BLaER1 treated with 17β-estradiol and CSF1 and Interleukin-3, amounts not matched to agents 10 nM and 100 nM (cell line): ENCODE data around the gene OLFML1.

ENCODE experiments used
- H3K27ac ChIP-seq, 11 experiments: shearing (Covaris generic); formaldehyde crosslinking; 2 replicates each; pipeline ENCODE4 v1.8.1; 2022
- H3K27me3 ChIP-seq, 11 experiments: shearing (Covaris generic); formaldehyde crosslinking; 2 replicates each; pipeline ENCODE4 v1.8.1; 2022
- H3K36me3 ChIP-seq, 11 experiments: shearing (Covaris generic); formaldehyde crosslinking; 2 replicates each; pipeline ENCODE4 v1.8.1; 2022
- H3K4me1 ChIP-seq, 10 experiments: shearing (Covaris generic); formaldehyde crosslinking; 2 replicates each; pipeline ENCODE4 v1.8.1; 2022
- H3K4me2 ChIP-seq, 11 experiments: shearing (Covaris generic); formaldehyde crosslinking; 2 replicates each; pipeline ENCODE4 v1.8.1; 2022
- H3K4me3 ChIP-seq, 10 experiments: shearing (Covaris generic); formaldehyde crosslinking; 2 replicates each; pipeline ENCODE4 v1.8.1; 2022
- H3K9ac ChIP-seq, 11 experiments: shearing (Covaris generic); formaldehyde crosslinking; 2 replicates each; pipeline ENCODE4 v1.8.1; 2022
- H3K9me3 ChIP-seq, 11 experiments: shearing (Covaris generic); formaldehyde crosslinking; replicated peaks in 1 of 11; 2 replicates each; pipeline ENCODE4 v1.8.1; 2022
- H4K20me1 ChIP-seq, 11 experiments: shearing (Covaris generic); formaldehyde crosslinking; 2 replicates each; pipeline ENCODE4 v1.8.1; 2022
- Cebpa-rat ChIP-seq, 11 experiments: shearing (Covaris generic); IDR thresholded peaks; 2 replicates each; pipeline ENCODE4 v1.8.1; 2022

The OLFML1 gene

GRCh38 chr11:7528514-7529049 lies 43.3 kb downstream of the OLFML1 start:
- no peak for TF ChIP-seq Cebpa-rat (IDR thresholded peaks at IDR 0.05)
- H3K27me3 ChIP-seq = no peaks in the 10 kb centered on the region
- peak overlapping the region in 2 of 11 experiments; percentile 85 to 91; a peak in 4 of 22 replicates for H3K4me2 ChIP-seq
- peaks cover 0 to 95% (median 11%) of the 10 kb centered on the region in 11 experiments; a peak in 10 of 22 replicates for H4K20me1 ChIP-seq
- peaks cover 16 to 89% (median 23%) of the 10 kb centered on the region in 10 experiments for H3K4me1 ChIP-seq
- no peak overlapping the region for H3K27ac ChIP-seq
- no peaks in the 10 kb centered on the region for H3K9me3 ChIP-seq
- H3K9ac ChIP-seq = no peak overlapping the region
- H3K36me3 ChIP-seq = peaks cover 0 to 12% (median 0%) of the 10 kb centered on the region in 11 experiments; a peak in 1 of 22 replicates
- H3K4me3 ChIP-seq = no peak overlapping the region

GRCh38 chr11:7530013-7530640 lies 44.8 kb downstream of the OLFML1 start:
- peaks cover 0 to 12% (median 0%) of the 10 kb centered on the region in 11 experiments; a peak in 1 of 22 replicates for H3K36me3 ChIP-seq
- TF ChIP-seq Cebpa-rat (IDR thresholded peaks at IDR 0.05) = no peak
- H4K20me1 ChIP-seq = peaks cover 0 to 100% (median 25%) of the 10 kb centered on the region in 11 experiments; a peak in 10 of 22 replicates

GRCh38 chr11:7531011-7531410 lies 45.7 kb downstream of the OLFML1 start:
- Histone ChIP-seq H3K4me1 (peaks cover 19 to 83% (median 25%) of the 10 kb centered on the region in 10 experiments), H3K9ac (no peak overlapping the region), H3K4me3 (no peak overlapping the region), H3K4me2 (peak overlapping the region in 3 of 11 experiments; percentile 41 to 72 (median 71); a peak in 5 of 22 replicates), H3K36me3 (peaks cover 0 to 12% (median 0%) of the 10 kb centered on the region in 11 experiments; a peak in 1 of 22 replicates), H3K27me3 (no peaks in the 10 kb centered on the region), H4K20me1 (peaks cover 0 to 100% (median 25%) of the 10 kb centered on the region in 11 experiments; a peak in 10 of 22 replicates), H3K9me3 (no peaks in the 10 kb centered on the region), H3K27ac (no peak overlapping the region)
- no peak for TF ChIP-seq Cebpa-rat (IDR thresholded peaks at IDR 0.05)

More at GRCh38 chr11:7530013-7530640, 44.8 kb downstream of the OLFML1 start:
- H3K27ac ChIP-seq = no peak overlapping the region
- H3K27me3 ChIP-seq = no peaks in the 10 kb centered on the region
- H3K9me3 ChIP-seq = no peaks in the 10 kb centered on the region
- H3K4me3 ChIP-seq = no peak overlapping the region
- H3K4me1 ChIP-seq = peaks cover 17 to 89% (median 23%) of the 10 kb centered on the region in 10 experiments
- H3K4me2 ChIP-seq = peak overlapping the region in 2 of 11 experiments; percentile 71 to 72; a peak in 5 of 22 replicates
- H3K9ac ChIP-seq = no peak overlapping the region

GRCh38 chr11:7532405-7533145 lies 47.3 kb downstream of the OLFML1 start:
- Histone ChIP-seq H3K4me2 (0 out of 22 replicates have a peak overlapping the region, but pooled peaks of 1 of the 11 experiments have one; percentile 72), H3K9ac (no peak overlapping the region), H3K4me1 (peaks cover 19 to 75% (median 25%) of the 10 kb centered on the region in 10 experiments), H3K9me3 (no peaks in the 10 kb centered on the region), H4K20me1 (peaks cover 0 to 100% (median 25%) of the 10 kb centered on the region in 11 experiments; a peak in 11 of 22 replicates), H3K4me3 (no peak overlapping the region), H3K36me3 (peaks cover 0 to 21% (median 0%) of the 10 kb centered on the region in 11 experiments; a peak in 1 of 22 replicates), H3K27me3 (no peaks in the 10 kb centered on the region), H3K27ac (no peak overlapping the region)
- no peak for TF ChIP-seq Cebpa-rat (IDR thresholded peaks at IDR 0.05)

GRCh38 chr11:7533199-7534041 lies 48.1 kb downstream of the OLFML1 start:
- Histone ChIP-seq H3K27ac (no peak overlapping the region), H3K36me3 (peaks cover 0 to 21% (median 0%) of the 10 kb centered on the region in 11 experiments; a peak in 1 of 22 replicates), H4K20me1 (peaks cover 0 to 100% (median 28%) of the 10 kb centered on the region in 11 experiments; a peak in 11 of 22 replicates), H3K9ac (no peak overlapping the region), H3K4me2 (peak overlapping the region in 10 of 11 experiments; percentile 33 to 77 (median 68); a peak in 16 of 22 replicates), H3K4me1 (peaks cover 19 to 75% (median 26%) of the 10 kb centered on the region in 10 experiments), H3K9me3 (no peaks in the 10 kb centered on the region), H3K27me3 (no peaks in the 10 kb centered on the region), H3K4me3 (no peak overlapping the region)
- no peak for TF ChIP-seq Cebpa-rat (IDR thresholded peaks at IDR 0.05)

- H3K4me1 ChIP-seq = peaks cover 19 to 70% (median 25%) of the 10 kb centered on the region in 10 experiments
- H3K27ac ChIP-seq = no peak overlapping the region
- H3K36me3 ChIP-seq = peaks cover 0 to 20% (median 0%) of the 10 kb centered on the region in 11 experiments; a peak in 1 of 22 replicates
- H3K4me2 ChIP-seq = peak overlapping the region in 10 of 11 experiments; percentile 33 to 77 (median 68); a peak in 20 of 22 replicates
- no peaks in the 10 kb centered on the region for H3K27me3 ChIP-seq
- no peaks in the 10 kb centered on the region for H3K9me3 ChIP-seq
- H4K20me1 ChIP-seq = peaks cover 0 to 100% (median 33%) of the 10 kb centered on the region in 11 experiments; a peak in 12 of 22 replicates
- no peak overlapping the region for H3K9ac ChIP-seq
- no peak for TF ChIP-seq Cebpa-rat (IDR thresholded peaks at IDR 0.05)
- no peak overlapping the region for H3K4me3 ChIP-seq
Observed at GRCh38 chr11:7534042-7534378, 48.7 kb downstream of the OLFML1 start.

- peaks cover 7 to 100% (median 50%) of the 10 kb centered on the region in 11 experiments; a peak in 15 of 22 replicates for H4K20me1 ChIP-seq
Observed at GRCh38 chr11:7536100-7536499, 50.8 kb downstream of the OLFML1 start.

GRCh38 chr11:7537265-7537664 lies 52.0 kb downstream of the OLFML1 start:
- Histone ChIP-seq H3K9me3 (no peaks in the 10 kb centered on the region), H3K4me3 (no peak overlapping the region), H4K20me1 (peaks cover 7 to 100% (median 57%) of the 10 kb centered on the region in 11 experiments; a peak in 15 of 22 replicates), H3K9ac (no peak overlapping the region), H3K36me3 (0 out of 22 replicates have a peak, but pooled peaks cover 0 to 15% (median 0%) of the 10 kb centered on the region in 11 experiments), H3K27ac (no peak overlapping the region), H3K4me1 (peaks cover 19 to 41% (median 25%) of the 10 kb centered on the region in 10 experiments), H3K27me3 (no peaks in the 10 kb centered on the region), H3K4me2 (peak overlapping the region in 3 of 11 experiments; percentile 18 to 24 (median 20); a peak in 1 of 22 replicates)
- TF ChIP-seq Cebpa-rat (IDR thresholded peaks at IDR 0.05) = no peak

More at GRCh38 chr11:7536100-7536499, 50.8 kb downstream of the OLFML1 start:
- no peak overlapping the region for H3K9ac ChIP-seq
- TF ChIP-seq Cebpa-rat (IDR thresholded peaks at IDR 0.05) = no peak
- no peaks in the 10 kb centered on the region for H3K9me3 ChIP-seq
- H3K4me1 ChIP-seq = peaks cover 19 to 51% (median 25%) of the 10 kb centered on the region in 10 experiments
- no peaks in the 10 kb centered on the region for H3K27me3 ChIP-seq
- no peak overlapping the region for H3K27ac ChIP-seq
- no peak overlapping the region for H3K4me3 ChIP-seq
- H3K4me2 ChIP-seq = no peak overlapping the region
- 0 out of 22 replicates have a peak, but pooled peaks cover 0 to 15% (median 0%) of the 10 kb centered on the region in 11 experiments for H3K36me3 ChIP-seq
